Endothelial cell of umbilical vein (primary cell): ENCODE results near the gene SAMD9L. TPM values are rescaled to one million over a fixed set of nuclear protein-coding genes. Genes with fewer than 3 reads are reported as not detected.

Experiments used
- BruUV-seq: library from RNA; stranded (reverse); fragments of 400-500 nt; replicated peaks from 2 replicates; lab custom pipeline; 2021; lab: Mats Ljungman, UMichigan
- CTCF ChIA-PET: fragments of 300-600, 350-600 bp; sonication (Branson Sonifier 250); formaldehyde crosslinking; loops from one replicate; lab custom pipeline; 2021; ENCODE audit warnings: antibody characterized with exemption, inconsistent platforms; lab: Charles Lee
- POLR2A ChIA-PET: fragments of 300-600, 350-600 bp; sonication (Branson Sonifier 250); formaldehyde crosslinking; loops from one replicate; lab custom pipeline; 2021; ENCODE audit warnings: antibody characterized with exemption, inconsistent platforms; lab: Charles Lee
- DNase-seq: peaks from one replicate; pipeline ENCODE4 v3.0.0-alpha.2; 2011; ENCODE audit warnings: low read depth, low spot score
- FAIRE-seq: peaks from 2 replicates; lab custom pipeline; 2011; peaks lifted over from hg19 to GRCh38; lab: Jason Lieb, UNC
- H2AFZ ChIP-seq: 2 replicates; pipeline ENCODE4 v1.6.0; 2012; ENCODE audit warnings: low read depth, low read length, control low read depth, inconsistent platforms
- H3K27ac ChIP-seq: 2 replicates; pipeline ENCODE4 v1.5.1; 2011; ENCODE audit warnings: low read depth, mild to moderate bottlenecking, control low read depth, low read length, moderate library complexity; ENCODE audit not compliant: insufficient read depth
- H3K27me3 ChIP-seq, 2 experiments: 2 replicates each; pipeline versions ENCODE4 v1.6.0 to v1.6.1; 2011; ENCODE audit warnings: low read length in 2 of 2, mixed read lengths in 1 of 2; ENCODE audit not compliant: control insufficient read depth in 2 of 2, insufficient read depth in 2 of 2
- H3K36me3 ChIP-seq, 2 experiments: 2 replicates in 1 of 2; 3 replicates in 1 of 2; pipeline ENCODE4 v1.5.1; 2011; ENCODE audit warnings: low read length in 2 of 2, mild to moderate bottlenecking in 1 of 2, moderate library complexity in 1 of 2; ENCODE audit not compliant: control insufficient read depth in 2 of 2, insufficient read depth in 2 of 2; ENCODE audit errors: extremely low read depth in 1 of 2
- H3K4me1 ChIP-seq: 3 replicates; pipeline ENCODE4 v1.5.1; 2011; ENCODE audit warnings: mild to moderate bottlenecking, low read length; ENCODE audit not compliant: control insufficient read depth, insufficient read depth; ENCODE audit errors: extremely low read depth
- H3K4me2 ChIP-seq: 2 replicates; pipeline ENCODE4 v1.6.1; 2011; ENCODE audit warnings: low read length, control low read depth, mixed read lengths; ENCODE audit not compliant: insufficient read depth
- H3K4me3 ChIP-seq, 3 experiments: fragments of 200-600 bp in 1 of 3; sonication (generic), shearing (Covaris generic) in 1 of 3; replicated peaks in 1 of 3; 2 replicates each; pipeline ENCODE4 v1.5.1; 2011 to 2016; ENCODE audit warnings: control low read depth in 3 of 3, low read length in 3 of 3, mild to moderate bottlenecking in 2 of 3, inconsistent platforms in 1 of 3, low read depth in 1 of 3, moderate library complexity in 1 of 3; ENCODE audit not compliant: insufficient read depth in 1 of 3
- H3K79me2 ChIP-seq: 2 replicates; pipeline ENCODE4 v1.6.0; 2012; ENCODE audit warnings: low read length, inconsistent platforms; ENCODE audit not compliant: control insufficient read depth, insufficient read depth
- H3K9ac ChIP-seq: replicated peaks from 2 replicates; pipeline ENCODE3; 2011; ENCODE audit warnings: low read length, control low read depth; ENCODE audit not compliant: insufficient read depth; ENCODE audit errors: extremely low read depth
- H3K9me1 ChIP-seq: replicated peaks from 3 replicates; pipeline ENCODE4 v1.6.0; 2011; ENCODE audit warnings: mild to moderate bottlenecking, low read length; ENCODE audit not compliant: control insufficient read depth, insufficient read depth; ENCODE audit errors: extremely low read depth
- H3K9me3 ChIP-seq: replicated peaks from 2 replicates; pipeline ENCODE4 v1.5.1; 2012; ENCODE audit warnings: low read length, inconsistent platforms; ENCODE audit not compliant: control insufficient read depth, insufficient read depth
- H4K20me1 ChIP-seq: replicated peaks from 2 replicates; pipeline ENCODE3; 2011; ENCODE audit warnings: mild to moderate bottlenecking, low read length; ENCODE audit not compliant: control insufficient read depth, insufficient read depth; ENCODE audit errors: extremely low read depth
- EZH2 ChIP-seq: IDR thresholded peaks from 2 replicates; pipeline ENCODE4 v1.6.1; 2012; ENCODE audit warnings: borderline replicate concordance, low read depth, mild to moderate bottlenecking, moderate library complexity, low read length, inconsistent platforms; ENCODE audit not compliant: severe bottlenecking
- FOS ChIP-seq: IDR thresholded peaks from 2 replicates; pipeline ENCODE4 v1.6.1; 2011; ENCODE audit warnings: mild to moderate bottlenecking, low read length, moderate library complexity, borderline replicate concordance; ENCODE audit not compliant: insufficient read depth
- MYC ChIP-seq: IDR thresholded peaks from one replicate; pipeline ENCODE4 v1.6.1; 2011; ENCODE audit warnings: mild to moderate bottlenecking, low read depth, low read length
- dilution Hi-C: fragments of 300-500 bp; cut with MboI; formaldehyde crosslinking; loops from one replicate; pipeline ENCODE4 v1.15.0; 2019; ENCODE audit warnings: low sequenced_read_pairs; ENCODE audit not compliant: extremely low pct_ligation_motif_present
- intact Hi-C: fragments of 100-400 bp; cut with micrococcal nuclease; formaldehyde crosslinking; loops from one replicate; pipeline ENCODE4 v1.10.0; 2022
- polyA plus RNA-seq, 4 experiments: library from polyadenylated mRNA; depleted of rRNA in 3 of 4; stranded (reverse) in 3 of 4; unstranded in 1 of 4; fragments of >200 nt; gene quantifications; 2 replicates each; pipeline versions ENCODE4 v1.2.1 to v1.2.3, GENCODE V29; 2011 to 2012; ENCODE audit warnings: missing spikeins in 1 of 4
- total RNA-seq: library from RNA; stranded (reverse); gene quantifications from 2 replicates; pipeline ENCODE4 v1.2.3, GENCODE V29; 2021
- TF ChIP-seq, protein P1 (sequence below): IDR thresholded peaks from 2 replicates; pipeline ENCODE4 v1.6.1; 2011; ENCODE audit not compliant: insufficient read depth, insufficient read length
- TF ChIP-seq, protein P2 (sequence below), 2 donors: IDR thresholded peaks; 1 replicate in 1 of 2; 2 replicates in 1 of 2; pipeline ENCODE4 v1.5.1; 2011; ENCODE audit warnings: low read length in 2 of 2, mild to moderate bottlenecking in 2 of 2, moderate library complexity in 2 of 2, control low read depth in 1 of 2, inconsistent platforms in 1 of 2, low read depth in 1 of 2; ENCODE audit not compliant: insufficient read depth in 1 of 2; ENCODE audit errors: extremely low read depth in 1 of 2

SAMD9L gene
- total and polyA plus RNA-seq, 2 donors (not counting 3 experiments of a cell fraction or from before 2014, with no cell fraction given): 2.7 to 14.9 TPM

DNA sequence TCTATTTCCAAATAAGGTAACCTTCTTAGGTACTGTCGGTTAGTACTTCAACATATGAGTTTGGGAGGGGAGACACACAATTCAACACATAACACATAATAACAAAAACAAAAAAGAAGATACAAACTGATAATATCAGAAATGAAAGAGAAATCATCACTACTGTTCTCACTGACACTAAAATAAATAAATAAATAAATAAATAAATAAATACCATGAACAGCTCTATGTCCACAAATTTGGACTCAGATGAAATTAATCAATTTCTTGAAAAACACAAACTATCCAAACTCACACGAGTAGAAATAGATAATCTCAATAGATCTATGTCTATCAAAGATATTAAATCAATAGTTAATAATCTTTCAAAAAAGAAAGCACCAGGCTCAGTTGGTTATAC lies 24.5 kb upstream of the SAMD9L start:
- Histone ChIP-seq H3K79me2 (no peaks in the 10 kb centered on the region), H3K9me1 (no peaks in the 10 kb centered on the region), H2AFZ (no peak overlapping the region), H3K4me3 (no peak overlapping the region), H3K9me3 (no peaks in the 10 kb centered on the region), H3K27me3 (peaks cover 5% of the 10 kb centered on the region in 2 experiments), H3K4me1 (no peaks in the 10 kb centered on the region), H3K27ac (no peak overlapping the region), H4K20me1 (no peaks in the 10 kb centered on the region), H3K9ac (no peak overlapping the region), H3K4me2 (no peak overlapping the region), H3K36me3 (no peaks in the 10 kb centered on the region)
- FAIRE-seq (no peak), DNase-seq (no peak)
- TF ChIP-seq, protein P1, sequence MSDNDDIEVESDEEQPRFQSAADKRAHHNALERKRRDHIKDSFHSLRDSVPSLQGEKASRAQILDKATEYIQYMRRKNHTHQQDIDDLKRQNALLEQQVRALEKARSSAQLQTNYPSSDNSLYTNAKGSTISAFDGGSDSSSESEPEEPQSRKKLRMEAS: no peak
- TF ChIP-seq EZH2: no peak
- no peak for TF ChIP-seq MYC
- TF ChIP-seq FOS: no peak
- TF ChIP-seq, protein P2, sequence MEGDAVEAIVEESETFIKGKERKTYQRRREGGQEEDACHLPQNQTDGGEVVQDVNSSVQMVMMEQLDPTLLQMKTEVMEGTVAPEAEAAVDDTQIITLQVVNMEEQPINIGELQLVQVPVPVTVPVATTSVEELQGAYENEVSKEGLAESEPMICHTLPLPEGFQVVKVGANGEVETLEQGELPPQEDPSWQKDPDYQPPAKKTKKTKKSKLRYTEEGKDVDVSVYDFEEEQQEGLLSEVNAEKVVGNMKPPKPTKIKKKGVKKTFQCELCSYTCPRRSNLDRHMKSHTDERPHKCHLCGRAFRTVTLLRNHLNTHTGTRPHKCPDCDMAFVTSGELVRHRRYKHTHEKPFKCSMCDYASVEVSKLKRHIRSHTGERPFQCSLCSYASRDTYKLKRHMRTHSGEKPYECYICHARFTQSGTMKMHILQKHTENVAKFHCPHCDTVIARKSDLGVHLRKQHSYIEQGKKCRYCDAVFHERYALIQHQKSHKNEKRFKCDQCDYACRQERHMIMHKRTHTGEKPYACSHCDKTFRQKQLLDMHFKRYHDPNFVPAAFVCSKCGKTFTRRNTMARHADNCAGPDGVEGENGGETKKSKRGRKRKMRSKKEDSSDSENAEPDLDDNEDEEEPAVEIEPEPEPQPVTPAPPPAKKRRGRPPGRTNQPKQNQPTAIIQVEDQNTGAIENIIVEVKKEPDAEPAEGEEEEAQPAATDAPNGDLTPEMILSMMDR (IDR thresholded peaks at IDR 0.05; ENCODE audit: extremely low read depth in 1 of 2, insufficient read depth in 1 of 2, low read depth in 1 of 2, low read length in 2 of 2): no peak
- POLR2A ChIA-PET: no interaction called here
- intact Hi-C loops (no loop called here), dilution Hi-C loops (no loop called here)
- no TSS peak for BruUV-seq
- CTCF ChIA-PET: interaction anchor here (0.5 kb wide), 1 partner anchor 10 kb away, joined by 4 read pairs; no protein-coding TSS in a partner anchor
